ENCODE data around the gene DDAH2. TPM values are rescaled to one million over a fixed set of nuclear protein-coding genes. Genes with fewer than 3 reads are reported as not detected.

The DDAH2 gene
- total RNA-seq, 1 donor from 2014 or later = 145 TPM

DNA sequence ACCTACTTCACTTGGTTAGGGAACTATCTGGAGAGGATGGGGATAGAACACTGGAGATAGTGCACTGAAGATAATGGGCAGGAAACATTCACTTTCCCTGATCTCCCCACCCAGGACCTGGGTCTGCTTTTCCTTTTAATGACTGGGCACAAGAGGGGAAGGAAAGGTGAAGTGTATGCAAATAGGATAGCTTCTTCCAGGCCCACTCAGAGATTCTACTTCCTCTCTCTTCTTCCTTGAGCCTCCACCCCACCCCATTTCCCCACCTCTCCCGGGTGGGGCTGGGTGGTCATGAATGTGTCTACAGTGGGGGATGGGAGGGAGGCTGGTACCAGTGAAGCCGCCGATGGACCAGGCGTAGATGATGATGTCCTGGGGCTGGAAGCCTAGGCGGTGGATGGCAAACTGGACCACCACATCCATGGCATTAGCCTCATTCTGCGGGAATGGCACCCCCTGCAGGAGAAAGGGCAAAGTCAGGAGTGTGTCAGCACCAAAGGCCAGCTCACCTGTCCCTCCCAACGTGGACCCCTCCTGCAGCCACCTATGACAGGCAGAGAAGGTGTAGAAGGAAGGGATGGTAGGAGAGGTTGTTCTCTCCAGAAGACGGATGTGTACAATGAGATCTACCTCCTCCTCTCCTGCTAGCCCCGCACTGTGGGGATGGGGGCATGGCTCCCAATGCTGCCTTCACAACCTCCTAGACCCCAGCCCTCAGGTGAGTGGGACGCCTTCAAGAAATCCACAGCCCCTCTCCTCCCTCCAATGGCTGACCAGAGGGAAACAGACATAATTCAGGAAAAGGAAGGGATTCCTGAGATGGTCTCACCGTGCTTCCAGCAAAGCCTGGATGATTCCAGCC, 39.6 kb downstream of the DDAH2 start:
- H3K27me3 Mint-ChIP-seq (ENCODE audit: unreplicated experiment) = peaks cover 6% of the 10 kb centered on the region
- peaks cover 22% of the 10 kb centered on the region for H3K36me3 Mint-ChIP-seq (ENCODE audit: low read depth, unreplicated experiment)
- peak overlapping the region; percentile 73 for H3K4me3 Mint-ChIP-seq (ENCODE audit: unreplicated experiment)
- no peaks in the 10 kb centered on the region for H3K9me3 Mint-ChIP-seq (ENCODE audit: unreplicated experiment)
- peak; percentile 20 for DNase-seq (ENCODE audit: low spot score)
- peaks cover 15% of the 10 kb centered on the region for H3K4me1 Mint-ChIP-seq (ENCODE audit: unreplicated experiment)
- TF ChIP-seq, protein P1, sequence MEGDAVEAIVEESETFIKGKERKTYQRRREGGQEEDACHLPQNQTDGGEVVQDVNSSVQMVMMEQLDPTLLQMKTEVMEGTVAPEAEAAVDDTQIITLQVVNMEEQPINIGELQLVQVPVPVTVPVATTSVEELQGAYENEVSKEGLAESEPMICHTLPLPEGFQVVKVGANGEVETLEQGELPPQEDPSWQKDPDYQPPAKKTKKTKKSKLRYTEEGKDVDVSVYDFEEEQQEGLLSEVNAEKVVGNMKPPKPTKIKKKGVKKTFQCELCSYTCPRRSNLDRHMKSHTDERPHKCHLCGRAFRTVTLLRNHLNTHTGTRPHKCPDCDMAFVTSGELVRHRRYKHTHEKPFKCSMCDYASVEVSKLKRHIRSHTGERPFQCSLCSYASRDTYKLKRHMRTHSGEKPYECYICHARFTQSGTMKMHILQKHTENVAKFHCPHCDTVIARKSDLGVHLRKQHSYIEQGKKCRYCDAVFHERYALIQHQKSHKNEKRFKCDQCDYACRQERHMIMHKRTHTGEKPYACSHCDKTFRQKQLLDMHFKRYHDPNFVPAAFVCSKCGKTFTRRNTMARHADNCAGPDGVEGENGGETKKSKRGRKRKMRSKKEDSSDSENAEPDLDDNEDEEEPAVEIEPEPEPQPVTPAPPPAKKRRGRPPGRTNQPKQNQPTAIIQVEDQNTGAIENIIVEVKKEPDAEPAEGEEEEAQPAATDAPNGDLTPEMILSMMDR (IDR thresholded peaks at IDR 0.05; ENCODE audit: unreplicated experiment) = no peak
- peak overlapping the region; percentile 76 for H3K27ac Mint-ChIP-seq (ENCODE audit: unreplicated experiment)

DNA sequence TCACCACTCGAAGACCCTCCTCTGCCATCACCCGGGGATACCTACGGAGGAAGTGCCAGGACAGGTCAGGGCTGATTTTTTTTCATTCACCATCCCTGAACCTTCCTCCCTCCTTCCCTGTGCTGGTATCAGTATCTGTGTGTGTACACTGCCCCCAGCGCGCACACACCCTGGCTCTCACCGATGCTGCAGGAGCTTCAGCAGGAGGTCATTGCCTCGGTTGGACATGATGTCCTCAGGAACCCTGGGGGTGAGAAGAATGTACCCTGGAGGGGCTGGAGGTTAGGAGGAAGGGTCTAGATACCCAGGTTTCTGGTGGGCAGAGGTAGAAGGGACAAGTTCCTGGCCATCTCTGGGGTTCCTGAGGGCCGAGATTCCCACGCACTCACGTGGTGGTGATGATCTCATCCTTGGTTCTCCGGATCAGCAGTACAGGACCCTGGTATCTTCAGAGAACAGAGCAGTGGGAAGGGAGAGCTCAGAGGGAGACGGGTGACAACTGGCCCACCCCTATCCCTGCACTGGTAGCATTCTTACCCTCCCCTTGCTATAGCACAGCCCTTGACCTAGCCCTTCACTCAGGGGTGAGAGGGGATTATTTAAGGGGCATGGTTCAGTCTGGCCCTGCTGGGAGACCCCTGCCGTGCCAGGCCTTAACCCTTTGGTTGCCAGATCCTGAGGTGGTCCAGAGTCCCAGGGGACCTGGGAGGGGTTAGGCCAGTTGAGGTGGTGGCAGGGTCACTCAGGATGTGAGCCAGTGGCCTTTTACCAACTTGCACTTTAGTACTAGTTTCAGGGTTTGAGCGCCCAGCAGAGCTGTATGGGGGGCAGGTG, 41.0 kb downstream of the DDAH2 start:
- Mint-ChIP-seq H3K4me3 (ENCODE audit: unreplicated experiment) (no peak overlapping the region), H3K27me3 (ENCODE audit: unreplicated experiment) (peaks cover 4% of the 10 kb centered on the region), H3K9me3 (ENCODE audit: unreplicated experiment) (no peaks in the 10 kb centered on the region), H3K27ac (ENCODE audit: unreplicated experiment) (no peak overlapping the region), H3K36me3 (ENCODE audit: low read depth, unreplicated experiment) (peaks cover 19% of the 10 kb centered on the region), H3K4me1 (ENCODE audit: unreplicated experiment) (peaks cover 18% of the 10 kb centered on the region)
- TF ChIP-seq, protein P1 (IDR thresholded peaks at IDR 0.05; ENCODE audit: unreplicated experiment) = no peak
- DNase-seq (ENCODE audit: low spot score) = no peak

DNA sequence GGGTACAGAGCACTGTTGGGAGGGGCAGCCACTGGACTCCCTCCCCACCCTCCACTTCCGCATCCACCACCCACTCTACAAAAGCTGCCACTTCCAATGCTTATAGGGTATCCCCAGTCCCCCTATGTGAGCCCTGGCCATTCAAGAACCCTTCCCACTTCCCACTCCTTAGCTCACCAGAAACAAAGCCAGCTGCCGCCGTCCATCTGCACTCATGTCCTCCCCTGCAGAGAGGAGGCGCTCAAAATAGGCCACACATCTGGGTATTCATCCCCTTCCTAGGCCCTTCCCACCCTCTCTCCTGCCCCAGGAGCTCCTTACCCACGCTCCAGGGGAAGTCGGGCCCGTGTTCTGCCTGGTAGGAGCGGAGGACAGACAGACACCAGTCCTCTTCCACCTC, 41.8 kb downstream of the DDAH2 start:
- Mint-ChIP-seq H3K27ac (ENCODE audit: unreplicated experiment) (no peak overlapping the region), H3K4me1 (ENCODE audit: unreplicated experiment) (peaks cover 19% of the 10 kb centered on the region), H3K4me3 (ENCODE audit: unreplicated experiment) (no peak overlapping the region), H3K27me3 (ENCODE audit: unreplicated experiment) (peaks cover 4% of the 10 kb centered on the region), H3K36me3 (ENCODE audit: low read depth, unreplicated experiment) (peaks cover 16% of the 10 kb centered on the region), H3K9me3 (ENCODE audit: unreplicated experiment) (no peaks in the 10 kb centered on the region)
- DNase-seq (ENCODE audit: low spot score) = no peak
- TF ChIP-seq, protein P1 (IDR thresholded peaks at IDR 0.05; ENCODE audit: unreplicated experiment) = no peak

DNA sequence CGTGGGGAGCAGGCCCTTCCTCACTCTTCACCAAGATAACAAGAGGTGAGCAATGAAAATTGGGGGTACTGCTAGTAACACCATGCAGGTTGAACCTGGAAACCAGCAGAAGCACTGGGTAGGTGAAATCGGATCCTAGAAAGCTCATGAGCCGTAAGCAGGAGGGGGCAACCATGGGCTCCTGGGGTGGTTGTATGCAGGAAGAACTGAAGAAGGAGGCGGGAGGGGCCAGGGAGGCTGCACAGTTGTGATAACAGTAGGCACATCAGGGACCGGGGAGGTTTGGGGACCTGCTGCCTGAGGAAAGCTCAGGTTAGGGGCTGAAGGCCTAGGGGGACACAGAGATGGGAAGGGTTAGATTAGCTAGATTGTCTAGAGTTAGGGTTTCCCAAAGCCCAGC, 42.6 kb downstream of the DDAH2 start:
- TF ChIP-seq, protein P1 (IDR thresholded peaks at IDR 0.05; ENCODE audit: unreplicated experiment) = no peak
- peaks cover 16% of the 10 kb centered on the region for H3K36me3 Mint-ChIP-seq (ENCODE audit: low read depth, unreplicated experiment)
- H3K27me3 Mint-ChIP-seq (ENCODE audit: unreplicated experiment) = peaks cover 4% of the 10 kb centered on the region
- DNase-seq (ENCODE audit: low spot score) = no peak
- no peaks in the 10 kb centered on the region for H3K9me3 Mint-ChIP-seq (ENCODE audit: unreplicated experiment)
- H3K4me3 Mint-ChIP-seq (ENCODE audit: unreplicated experiment) = peak overlapping the region; percentile 38
- no peak overlapping the region for H3K27ac Mint-ChIP-seq (ENCODE audit: unreplicated experiment)
- peaks cover 22% of the 10 kb centered on the region for H3K4me1 Mint-ChIP-seq (ENCODE audit: unreplicated experiment)
